ENCODE data around the gene CFAP90.

CFAP90 gene

DNA sequence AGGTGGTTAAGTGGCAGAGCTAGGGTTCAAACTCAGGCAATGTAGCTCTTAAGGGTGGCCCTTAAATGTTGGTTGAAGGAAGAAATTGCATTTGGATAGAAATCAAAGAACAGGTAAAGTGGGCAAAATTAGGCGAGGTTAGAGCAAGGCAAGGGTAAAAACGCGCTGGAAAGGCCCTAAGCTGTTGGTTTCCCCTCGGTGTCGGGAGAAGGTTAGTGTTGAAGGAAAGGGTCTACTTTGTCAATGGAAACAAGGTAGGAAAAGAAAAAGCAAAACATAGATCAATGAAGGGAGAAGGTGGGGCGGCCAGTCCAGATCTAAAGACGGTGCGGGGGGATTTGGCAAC is 17.5 kb upstream of the CFAP90 start:
- DNase-seq (ENCODE audit: low read depth in 1 of 2, low spot score in 1 of 2), result no peak

DNA sequence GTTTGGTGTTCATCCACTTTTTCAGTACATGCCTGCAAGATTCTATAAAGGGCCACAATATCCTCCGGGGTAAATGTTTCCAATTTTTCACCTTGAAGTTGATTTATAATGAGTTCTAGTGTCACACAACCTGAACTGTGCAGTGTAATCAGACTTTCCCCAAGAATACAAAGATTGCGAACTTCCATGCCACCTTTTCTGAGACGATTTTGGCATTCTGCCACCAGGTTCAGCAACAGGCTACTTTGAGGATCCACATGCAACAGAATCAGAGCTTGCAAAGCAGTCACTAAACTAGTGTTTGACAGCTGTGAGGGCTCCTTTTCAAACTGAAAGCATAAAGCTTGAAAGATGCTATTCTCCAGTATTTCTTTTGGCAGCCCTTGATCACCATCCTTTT is 16.3 kb upstream of the CFAP90 start:
- DNase-seq (ENCODE audit: low read depth in 1 of 2, low spot score in 1 of 2), result no peak

DNA sequence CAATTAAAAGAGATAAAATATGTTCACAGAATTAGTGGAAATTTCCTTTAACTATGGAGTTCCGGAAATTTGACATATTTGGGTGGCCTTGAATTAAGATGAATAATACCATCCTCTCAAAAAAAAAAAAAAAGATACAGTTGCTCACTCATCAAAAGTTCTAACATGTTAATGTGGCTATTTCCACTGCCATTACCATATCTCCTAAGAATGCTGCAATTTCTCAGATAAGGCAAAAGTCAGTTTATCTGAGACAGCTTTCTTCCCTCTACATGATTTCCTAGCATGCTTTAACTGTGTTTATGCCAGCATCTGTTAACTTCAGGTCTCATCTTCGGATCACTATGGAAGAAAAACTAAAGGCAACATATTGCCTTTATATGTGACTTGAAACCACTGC is 15.3 kb upstream of the CFAP90 start:
- DNase-seq (ENCODE audit: low read depth in 1 of 2, low spot score in 1 of 2), result no peak

DNA sequence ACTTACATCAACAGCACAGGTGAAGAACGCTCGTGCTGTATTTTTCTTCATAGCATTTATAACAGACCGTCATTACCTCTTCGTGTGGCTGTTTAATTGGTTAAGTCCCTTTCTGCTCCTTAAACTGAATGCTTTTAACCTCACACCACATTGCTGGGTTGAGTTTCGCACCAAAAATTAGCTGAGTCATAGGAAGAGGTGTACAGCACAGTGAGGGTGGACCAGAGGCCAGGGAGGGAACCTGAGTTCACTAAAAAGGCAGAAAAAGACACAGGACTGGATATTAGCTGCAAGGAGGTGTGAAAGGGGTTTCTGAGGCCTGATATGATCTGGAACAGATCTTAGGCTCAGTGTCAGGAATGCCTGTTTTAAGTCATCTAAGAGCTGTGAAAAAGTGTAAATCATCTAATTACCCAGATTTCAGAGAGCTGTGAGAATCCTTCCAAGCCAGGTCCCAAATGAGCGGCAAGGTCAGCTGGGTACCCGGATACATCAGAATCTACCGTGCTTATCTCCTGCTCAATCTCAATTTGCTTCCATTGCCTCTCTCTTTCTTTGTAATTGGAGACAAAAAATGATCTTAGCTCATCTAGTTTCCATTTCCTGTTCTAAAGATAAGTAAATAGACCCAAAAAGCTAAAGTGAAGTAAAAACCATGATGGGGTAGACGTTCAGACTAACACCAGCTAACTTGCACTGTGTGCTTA is 7.1 kb upstream of the CFAP90 start:
- DNase-seq (ENCODE audit: low read depth in 1 of 2, low spot score in 1 of 2), result no peak

DNA sequence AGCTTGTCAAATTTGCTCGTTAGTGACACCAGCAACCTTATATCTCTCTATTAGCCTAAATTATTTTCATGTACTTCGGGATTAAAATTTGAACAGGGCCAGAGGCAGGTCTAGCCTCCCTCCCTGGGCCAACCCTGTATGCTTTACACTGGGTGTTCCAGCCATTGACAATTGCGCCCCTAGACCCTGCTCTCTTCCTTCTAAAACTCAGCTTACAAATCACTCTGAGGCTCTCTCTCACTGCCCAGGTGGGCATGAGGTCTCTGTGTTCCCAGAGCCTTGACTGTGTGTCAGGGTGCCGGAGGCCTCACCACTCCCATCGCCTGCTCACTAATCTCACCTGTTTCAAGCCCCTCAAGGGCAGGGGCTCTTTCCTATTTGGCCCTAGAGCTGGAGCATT is 6.4 kb upstream of the CFAP90 start:
- no peak for DNase-seq (ENCODE audit: low read depth in 1 of 2, low spot score in 1 of 2)

DNA sequence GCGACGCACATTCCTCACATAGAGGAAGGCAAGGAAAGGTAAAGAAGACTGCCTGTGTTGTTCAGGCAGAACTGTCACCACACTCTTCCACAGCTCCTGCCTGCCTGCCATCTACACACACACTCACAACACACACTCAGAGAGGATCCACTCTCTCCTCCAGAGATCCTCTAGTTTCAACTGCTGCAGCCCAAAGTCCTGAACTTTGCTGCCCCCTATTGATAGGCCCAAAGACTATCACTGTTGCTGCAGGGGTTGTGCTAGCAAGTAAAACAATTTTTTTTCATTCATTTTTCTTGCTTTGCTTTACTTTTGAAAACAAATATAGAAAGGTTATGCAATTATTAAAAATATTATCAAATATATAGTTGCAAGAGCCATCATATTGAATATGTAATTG is 5.9 kb upstream of the CFAP90 start:
- DNase-seq (ENCODE audit: low read depth in 1 of 2, low spot score in 1 of 2), result no peak

DNA sequence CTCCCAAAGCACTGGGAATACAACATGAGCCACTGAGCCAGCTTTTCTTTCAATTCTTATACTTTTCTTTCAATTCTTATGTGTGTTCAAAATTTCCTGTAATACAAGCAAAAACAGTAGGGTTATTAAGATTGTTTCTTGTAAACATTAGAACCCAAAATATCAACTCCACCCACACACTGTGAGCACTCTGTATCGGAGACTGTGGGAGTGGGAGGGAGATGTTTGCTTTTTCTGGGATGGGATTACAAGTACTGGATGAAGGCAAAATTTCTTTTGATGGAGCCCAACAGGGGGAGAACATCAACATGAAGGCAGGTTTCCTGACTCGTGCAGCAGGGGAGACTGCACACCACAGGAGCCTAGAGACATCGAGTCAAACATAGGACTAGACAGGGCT is 4.7 kb upstream of the CFAP90 start:
- no peak for DNase-seq (ENCODE audit: low read depth in 1 of 2, low spot score in 1 of 2)

DNA sequence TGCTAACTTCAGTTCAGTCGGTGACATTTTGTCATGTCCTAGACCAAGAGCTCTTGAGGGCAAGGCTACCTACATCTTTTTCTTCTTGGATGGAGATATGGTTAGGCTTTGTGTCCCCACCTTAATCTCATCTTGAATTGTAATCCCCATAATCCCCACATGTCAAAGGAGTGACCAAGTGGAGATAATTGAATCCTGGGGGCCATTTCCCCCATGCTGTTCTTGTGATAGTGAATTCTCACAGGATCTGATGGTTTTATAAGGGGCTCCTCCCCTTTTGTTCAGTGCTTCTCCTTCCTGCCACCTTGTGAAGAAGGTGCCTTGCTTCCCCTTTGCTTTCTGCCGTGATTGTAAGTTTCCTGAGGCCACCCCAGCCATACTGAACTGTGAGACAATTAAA is 2.1 kb upstream of the CFAP90 start:
- no peak for DNase-seq (ENCODE audit: low read depth in 1 of 2, low spot score in 1 of 2)

DNA sequence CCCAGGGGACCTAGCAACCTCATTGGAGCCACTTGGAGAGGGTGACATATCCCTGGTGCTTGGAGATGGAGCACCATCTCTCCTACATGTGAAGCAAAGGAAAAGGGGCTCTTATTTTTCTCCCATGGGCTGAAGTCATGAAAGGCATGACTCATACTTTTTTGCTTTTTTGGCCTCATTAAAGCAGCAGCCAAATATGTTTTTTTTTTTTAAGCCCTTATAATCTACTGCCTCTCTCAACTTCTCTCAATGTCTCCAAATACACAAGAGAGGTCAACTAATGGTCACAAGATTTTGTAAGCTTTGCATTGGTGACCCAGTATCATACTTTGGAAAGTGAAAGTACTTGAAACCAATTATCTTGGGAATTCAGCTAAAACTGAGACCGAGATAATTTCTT is 1.6 kb upstream of the CFAP90 start:
- DNase-seq (ENCODE audit: low read depth in 1 of 2, low spot score in 1 of 2), result no peak

DNA sequence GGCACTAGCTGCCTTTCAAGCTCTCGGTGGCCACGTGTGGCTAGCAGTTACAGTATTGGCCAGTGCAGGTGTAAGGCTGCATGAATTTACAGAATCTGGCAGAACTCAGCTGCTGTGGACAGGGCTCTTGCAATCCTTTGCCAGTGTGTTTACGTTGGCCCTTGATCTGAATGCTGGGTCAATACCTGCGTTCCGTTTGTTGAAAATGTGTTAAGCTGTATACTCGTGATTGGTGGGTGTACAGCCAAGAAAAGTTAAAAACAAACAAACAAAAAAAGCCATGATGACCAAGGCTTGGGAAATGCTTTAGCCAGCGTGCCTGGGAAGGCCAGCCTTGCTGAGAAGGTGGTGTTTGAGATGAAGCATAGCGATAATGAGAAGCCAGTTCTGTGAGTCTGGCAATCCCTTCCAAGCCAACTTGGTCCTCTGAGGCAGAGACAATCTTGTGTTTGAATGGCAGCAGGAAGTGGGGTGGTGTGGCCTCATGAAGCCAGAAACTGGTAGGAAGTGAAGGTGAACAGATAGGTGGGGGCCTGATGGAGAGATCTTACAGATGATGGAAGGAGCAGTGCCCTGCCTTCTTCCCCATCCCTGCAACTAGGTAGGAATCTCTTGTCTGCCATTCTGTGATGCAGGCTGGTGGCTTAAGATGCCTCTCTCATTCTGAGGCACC is 820 bp upstream of the CFAP90 start:
- no peak for DNase-seq (ENCODE audit: low read depth in 1 of 2, low spot score in 1 of 2)

DNA sequence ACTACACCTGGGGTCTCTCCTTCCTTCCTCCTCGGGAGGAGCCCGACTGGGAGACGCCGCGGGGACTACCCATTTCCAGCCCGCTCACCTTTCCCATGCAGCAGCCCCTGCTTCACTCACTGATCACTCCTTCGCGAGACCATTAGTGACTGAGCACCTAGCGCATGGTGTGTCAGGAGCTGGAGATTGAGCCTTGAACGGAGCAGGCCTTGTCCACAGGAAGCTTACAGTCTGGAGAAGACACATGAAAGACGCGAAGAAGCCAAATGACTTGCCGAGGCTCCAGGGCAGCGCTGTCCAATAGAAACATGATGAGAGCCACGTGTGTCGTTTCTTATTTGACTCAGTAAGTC is 283 bp upstream of the CFAP90 start:
- DNase-seq (ENCODE audit: low read depth in 1 of 2, low spot score in 1 of 2), result no peak

DNA sequence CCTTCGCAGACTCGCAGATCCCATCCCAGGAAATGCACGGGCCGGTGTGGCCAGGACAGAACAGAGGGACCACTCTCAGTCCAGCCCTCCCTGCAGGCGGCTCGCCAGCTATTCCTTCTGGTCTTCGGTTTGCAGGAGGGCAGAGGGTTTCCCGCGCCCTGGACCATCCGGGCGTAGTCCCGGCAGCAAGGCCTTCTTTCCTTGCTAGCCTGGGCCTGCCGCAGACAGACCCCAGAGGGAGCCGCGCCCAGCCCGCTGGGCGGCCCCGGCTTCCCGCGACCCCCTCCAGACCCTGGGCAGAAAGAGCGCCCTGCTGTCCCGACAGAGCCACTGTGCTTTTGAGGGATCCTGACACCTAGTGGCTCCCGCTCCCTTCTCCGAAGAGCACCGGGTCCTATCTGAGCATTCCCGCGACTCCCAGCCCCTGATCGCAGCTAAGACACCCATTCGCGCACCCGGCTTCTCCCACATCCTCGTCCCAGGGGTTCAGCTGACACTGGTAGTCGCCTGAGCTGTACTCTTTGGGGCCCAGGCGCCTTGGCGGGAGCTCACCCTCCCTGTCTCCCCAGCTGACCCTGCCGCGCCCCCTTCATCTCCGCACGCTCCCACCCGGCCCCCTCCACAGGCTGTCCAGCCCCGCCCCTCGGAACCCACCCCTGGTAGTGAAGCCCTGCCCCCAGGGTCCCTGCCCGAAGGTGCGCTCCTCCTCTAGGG is 1.1 kb downstream of the CFAP90 start:
- no peak for DNase-seq (ENCODE audit: low read depth in 1 of 2, low spot score in 1 of 2)

DNA sequence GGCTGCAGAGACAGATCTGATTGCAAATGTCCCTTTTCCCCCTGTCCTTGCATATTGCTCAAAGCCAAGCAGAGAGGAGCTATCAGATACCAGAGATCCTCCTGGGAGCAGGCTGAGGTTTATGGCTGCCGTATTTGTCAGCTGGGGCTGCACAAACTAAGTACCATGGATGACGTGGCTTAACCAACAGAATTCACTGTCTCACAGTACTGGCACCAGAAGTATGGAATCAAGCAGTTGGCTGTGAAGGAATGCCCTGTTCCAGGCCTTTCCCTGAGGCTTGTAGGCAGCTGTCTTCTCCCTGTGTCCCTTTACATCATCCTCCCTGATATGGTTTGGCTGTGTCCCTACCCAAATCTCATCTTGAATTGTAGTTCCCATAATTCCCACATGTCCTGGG is 2.6 kb downstream of the CFAP90 start:
- DNase-seq (ENCODE audit: low read depth in 1 of 2, low spot score in 1 of 2), result no peak

DNA sequence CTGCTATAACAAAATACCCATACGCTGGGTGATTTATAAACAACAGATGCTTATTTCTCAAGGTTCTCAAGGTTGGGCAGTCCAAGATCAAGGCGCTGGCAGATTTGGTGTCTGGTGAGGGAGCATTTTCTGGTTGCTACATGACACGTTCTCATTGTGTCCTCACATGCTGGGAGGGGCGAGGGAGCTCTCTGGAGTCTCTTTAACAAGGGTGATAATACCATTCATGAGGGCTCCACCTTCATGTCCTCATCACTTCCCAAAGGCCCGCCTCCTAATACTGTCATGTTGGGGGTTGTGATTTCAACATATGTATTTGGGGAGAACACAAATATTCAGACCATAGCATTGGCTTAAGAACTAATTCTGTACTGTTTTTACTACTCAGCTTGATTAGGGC is 4.6 kb downstream of the CFAP90 start:
- DNase-seq (ENCODE audit: low read depth in 1 of 2, low spot score in 1 of 2), result no peak

DNA sequence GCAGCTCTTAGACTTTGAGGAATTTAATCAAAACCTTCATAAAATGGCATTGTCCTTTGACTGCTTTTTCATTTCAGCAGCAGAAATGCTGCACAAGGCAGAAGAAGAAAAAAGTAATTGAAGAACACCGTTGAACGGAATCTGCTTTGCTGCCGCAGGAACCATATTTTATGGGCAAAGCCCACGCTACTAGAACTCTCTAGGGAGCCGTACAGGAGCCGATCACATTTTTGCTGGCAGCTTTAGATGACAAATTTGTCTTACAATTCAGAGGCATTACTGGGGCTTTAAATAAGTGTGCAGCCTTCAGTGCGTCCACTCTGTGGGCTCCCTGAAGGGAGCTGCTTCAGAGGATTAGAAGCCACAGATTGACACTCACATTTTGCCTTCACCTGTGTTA is 5.4 kb downstream of the CFAP90 start:
- DNase-seq (ENCODE audit: low read depth in 1 of 2, low spot score in 1 of 2), result no peak

DNA sequence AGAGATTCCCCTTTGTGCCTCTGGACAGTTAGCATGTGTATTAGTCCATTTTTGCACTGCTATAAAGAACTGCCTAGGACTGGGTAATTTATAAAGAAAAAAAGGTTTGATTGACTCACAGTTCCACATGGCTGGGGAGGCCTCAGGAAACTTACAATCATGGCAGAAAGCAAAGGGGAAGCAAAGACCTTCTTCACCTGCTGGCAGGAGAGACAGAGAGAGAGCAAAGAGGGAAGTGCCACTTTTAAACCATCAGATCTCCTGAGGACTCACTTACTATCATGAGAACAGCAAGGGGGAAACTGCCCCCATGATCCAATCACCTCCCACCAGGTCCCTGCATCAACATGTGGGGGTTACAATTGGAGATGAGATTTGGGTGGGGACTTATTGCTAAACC is 6.0 kb downstream of the CFAP90 start:
- no peak for DNase-seq (ENCODE audit: low read depth in 1 of 2, low spot score in 1 of 2)

DNA sequence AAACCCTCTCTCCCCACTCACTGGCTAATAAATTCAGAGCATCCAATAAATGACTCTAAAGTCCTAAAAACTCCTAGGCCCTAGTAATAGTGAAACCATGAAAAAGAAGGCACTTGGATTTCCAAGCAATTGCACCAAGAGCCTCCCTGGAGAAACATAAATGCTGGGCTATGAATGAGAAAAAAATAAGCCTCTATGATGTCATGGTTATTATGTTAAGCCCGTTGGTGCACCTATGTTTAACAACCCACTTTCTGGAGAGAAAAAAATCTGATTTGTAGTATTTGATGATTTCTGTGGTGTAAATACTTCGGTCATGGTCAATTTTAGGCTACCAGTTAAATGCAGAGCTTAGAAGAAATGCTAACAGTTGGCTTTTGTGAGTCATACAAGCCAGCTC is 8.4 kb downstream of the CFAP90 start:
- DNase-seq (ENCODE audit: low read depth in 1 of 2, low spot score in 1 of 2), result no peak

DNA sequence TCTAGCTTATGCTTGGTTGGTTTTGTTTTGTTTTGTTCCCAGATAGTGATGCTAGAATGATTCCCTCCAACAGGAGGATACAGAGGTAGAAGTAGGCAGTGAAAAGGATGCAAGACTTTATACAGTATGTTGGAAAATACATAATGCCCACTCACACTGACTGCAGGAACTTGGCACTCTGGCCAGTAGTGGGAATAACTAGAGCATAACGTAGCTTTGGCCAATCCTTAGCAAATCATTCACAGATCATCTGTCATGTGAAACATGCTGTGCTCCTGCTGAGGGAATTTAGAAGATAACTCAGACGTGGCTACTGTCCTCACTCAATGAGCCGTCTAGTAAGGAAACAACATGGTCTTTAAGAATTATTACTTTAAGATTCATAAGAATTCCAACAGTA is 13.5 kb downstream of the CFAP90 start:
- DNase-seq (ENCODE audit: low read depth in 1 of 2, low spot score in 1 of 2), result no peak

DNA sequence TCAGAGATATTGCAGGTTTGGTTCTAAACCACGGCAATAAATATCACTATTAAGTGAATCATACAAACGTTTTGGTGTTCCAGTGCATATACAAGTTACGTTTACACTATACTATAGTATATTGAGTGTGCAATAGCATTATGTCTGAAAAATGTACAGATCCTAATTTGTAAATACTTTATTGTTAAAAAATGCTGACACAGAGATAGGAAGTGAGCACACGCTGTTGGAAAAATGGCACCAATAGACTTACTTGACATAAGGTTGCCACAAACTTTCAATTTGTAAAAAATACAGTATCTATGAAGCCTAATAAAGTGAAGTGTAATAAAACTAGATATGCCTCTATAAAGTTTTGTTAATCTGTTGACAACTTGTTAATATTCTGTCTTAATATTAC is 16.0 kb downstream of the CFAP90 start:
- DNase-seq (ENCODE audit: low read depth in 1 of 2, low spot score in 1 of 2), result no peak

DNA sequence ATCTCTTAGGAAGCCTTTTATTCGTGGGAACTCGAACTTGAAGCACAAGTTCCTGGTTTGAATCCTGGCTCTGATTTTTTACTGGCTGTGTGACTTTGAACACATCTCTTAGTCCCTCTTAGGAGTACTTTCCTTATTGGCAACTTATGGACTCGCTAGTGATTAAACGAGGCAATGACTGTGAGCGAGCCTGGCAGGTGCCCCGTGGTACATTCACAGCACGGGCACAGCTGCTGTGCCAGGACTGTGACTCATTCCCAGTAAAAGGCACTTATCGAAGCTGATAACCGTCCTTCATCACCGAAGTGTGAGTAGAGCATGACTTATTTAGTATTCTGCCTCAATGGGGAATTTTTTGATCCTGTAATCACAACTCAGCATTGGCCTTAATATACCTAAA is 22.7 kb downstream of the CFAP90 start:
- DNase-seq (ENCODE audit: low read depth in 1 of 2, low spot score in 1 of 2), result no peak

DNA sequence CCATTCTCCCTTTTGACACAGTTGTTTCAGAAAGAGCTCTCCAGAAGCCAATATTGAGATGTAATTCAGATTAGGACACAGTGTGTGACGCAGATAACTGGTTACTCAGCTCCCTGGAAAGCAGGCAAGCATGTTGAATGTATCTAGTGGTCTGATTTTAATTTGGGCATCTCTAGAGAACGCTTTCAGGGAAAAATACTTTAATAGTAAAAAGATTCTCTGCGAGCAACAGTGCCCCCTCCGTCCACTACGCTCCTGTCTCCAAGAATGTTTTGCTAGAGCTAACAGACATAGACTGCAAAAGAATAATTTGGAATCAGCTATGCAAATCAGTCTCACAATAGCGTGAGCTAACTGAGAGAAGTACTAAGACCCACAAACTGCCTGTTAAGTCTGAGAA is 23.3 kb downstream of the CFAP90 start:
- no peak for DNase-seq (ENCODE audit: low read depth in 1 of 2, low spot score in 1 of 2)

DNA sequence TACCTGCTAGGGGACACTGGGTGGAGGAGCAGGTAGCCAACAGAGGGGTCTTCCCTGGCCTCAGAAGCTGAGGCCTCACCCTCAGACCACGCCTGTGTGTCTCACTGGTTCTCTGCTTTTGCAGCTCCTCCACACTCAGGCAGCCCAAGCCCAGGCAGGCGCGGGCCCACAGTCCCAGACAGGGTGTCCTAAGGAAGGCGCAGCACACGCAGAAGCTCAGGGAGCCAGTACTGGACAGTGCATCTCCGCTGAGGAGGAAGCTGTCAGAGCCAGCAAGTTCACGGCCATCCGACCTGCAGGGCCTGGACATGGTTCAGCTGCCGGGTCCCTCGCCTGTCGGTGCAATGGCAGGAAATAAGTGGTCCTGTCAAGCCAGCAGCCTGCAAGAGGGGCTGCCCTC is 25.3 kb downstream of the CFAP90 start:
- DNase-seq (ENCODE audit: low read depth in 1 of 2, low spot score in 1 of 2), result no peak

DNA sequence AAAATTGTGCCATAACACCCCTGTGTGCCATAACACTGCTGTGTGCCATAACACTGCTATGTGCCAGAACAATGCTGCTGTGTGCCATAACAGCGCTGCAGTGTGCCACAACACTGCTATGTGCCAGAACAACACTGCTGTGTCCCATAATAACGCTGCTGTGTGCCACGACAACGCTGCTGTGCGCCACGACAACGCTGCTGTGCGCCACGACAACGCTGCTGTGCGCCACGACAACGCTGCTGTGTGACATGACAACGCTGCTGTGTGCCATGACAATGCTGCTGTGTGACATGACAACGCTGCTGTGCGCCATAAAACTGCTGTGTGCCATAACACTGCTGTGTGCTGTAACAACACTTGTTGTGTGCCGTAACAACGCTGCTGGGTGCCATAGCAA is 25.9 kb downstream of the CFAP90 start:
- no peak for DNase-seq (ENCODE audit: low read depth in 1 of 2, low spot score in 1 of 2)

All from activated T-helper 1 cell treated with anti-CD3 and anti-CD28 coated beads, Interleukin-2, amount 50 U/mL, for 16 hours (primary cell).